ENCODE results near the gene ZNF84. TPM values are rescaled to one million over a fixed set of nuclear protein-coding genes. Genes with fewer than 3 reads are reported as not detected.

ZNF84 gene
- total and polyA plus RNA-seq, 4 donors, result 3.2 to 15.6 (median 7.1) TPM

DNA sequence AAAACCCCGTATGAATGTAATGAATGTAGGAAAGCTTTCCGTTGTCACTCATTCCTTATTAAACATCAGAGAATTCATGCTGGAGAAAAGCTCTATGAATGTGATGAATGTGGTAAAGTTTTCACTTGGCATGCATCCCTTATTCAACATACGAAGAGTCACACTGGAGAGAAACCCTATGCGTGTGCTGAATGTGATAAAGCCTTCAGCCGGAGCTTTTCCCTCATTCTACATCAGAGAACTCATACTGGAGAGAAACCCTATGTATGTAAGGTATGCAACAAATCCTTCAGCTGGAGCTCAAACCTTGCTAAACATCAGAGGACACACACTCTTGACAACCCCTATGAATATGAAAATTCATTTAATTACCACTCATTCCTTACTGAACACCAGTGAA lies 68.9 kb downstream of the ZNF84 start:
- TF ChIP-seq, protein P1, sequence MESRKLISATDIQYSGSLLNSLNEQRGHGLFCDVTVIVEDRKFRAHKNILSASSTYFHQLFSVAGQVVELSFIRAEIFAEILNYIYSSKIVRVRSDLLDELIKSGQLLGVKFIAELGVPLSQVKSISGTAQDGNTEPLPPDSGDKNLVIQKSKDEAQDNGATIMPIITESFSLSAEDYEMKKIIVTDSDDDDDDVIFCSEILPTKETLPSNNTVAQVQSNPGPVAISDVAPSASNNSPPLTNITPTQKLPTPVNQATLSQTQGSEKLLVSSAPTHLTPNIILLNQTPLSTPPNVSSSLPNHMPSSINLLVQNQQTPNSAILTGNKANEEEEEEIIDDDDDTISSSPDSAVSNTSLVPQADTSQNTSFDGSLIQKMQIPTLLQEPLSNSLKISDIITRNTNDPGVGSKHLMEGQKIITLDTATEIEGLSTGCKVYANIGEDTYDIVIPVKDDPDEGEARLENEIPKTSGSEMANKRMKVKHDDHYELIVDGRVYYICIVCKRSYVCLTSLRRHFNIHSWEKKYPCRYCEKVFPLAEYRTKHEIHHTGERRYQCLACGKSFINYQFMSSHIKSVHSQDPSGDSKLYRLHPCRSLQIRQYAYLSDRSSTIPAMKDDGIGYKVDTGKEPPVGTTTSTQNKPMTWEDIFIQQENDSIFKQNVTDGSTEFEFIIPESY (IDR thresholded peaks at IDR 0.05), result no peak
- no peak for TF ChIP-seq TAF1 (conservative IDR thresholded peaks at IDR 0.05)
- TF ChIP-seq, protein P2, sequence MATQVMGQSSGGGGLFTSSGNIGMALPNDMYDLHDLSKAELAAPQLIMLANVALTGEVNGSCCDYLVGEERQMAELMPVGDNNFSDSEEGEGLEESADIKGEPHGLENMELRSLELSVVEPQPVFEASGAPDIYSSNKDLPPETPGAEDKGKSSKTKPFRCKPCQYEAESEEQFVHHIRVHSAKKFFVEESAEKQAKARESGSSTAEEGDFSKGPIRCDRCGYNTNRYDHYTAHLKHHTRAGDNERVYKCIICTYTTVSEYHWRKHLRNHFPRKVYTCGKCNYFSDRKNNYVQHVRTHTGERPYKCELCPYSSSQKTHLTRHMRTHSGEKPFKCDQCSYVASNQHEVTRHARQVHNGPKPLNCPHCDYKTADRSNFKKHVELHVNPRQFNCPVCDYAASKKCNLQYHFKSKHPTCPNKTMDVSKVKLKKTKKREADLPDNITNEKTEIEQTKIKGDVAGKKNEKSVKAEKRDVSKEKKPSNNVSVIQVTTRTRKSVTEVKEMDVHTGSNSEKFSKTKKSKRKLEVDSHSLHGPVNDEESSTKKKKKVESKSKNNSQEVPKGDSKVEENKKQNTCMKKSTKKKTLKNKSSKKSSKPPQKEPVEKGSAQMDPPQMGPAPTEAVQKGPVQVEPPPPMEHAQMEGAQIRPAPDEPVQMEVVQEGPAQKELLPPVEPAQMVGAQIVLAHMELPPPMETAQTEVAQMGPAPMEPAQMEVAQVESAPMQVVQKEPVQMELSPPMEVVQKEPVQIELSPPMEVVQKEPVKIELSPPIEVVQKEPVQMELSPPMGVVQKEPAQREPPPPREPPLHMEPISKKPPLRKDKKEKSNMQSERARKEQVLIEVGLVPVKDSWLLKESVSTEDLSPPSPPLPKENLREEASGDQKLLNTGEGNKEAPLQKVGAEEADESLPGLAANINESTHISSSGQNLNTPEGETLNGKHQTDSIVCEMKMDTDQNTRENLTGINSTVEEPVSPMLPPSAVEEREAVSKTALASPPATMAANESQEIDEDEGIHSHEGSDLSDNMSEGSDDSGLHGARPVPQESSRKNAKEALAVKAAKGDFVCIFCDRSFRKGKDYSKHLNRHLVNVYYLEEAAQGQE (IDR thresholded peaks at IDR 0.05), result no peak
- no peak for TF ChIP-seq RXRA (IDR thresholded peaks at IDR 0.05)
- TF ChIP-seq, protein P3, sequence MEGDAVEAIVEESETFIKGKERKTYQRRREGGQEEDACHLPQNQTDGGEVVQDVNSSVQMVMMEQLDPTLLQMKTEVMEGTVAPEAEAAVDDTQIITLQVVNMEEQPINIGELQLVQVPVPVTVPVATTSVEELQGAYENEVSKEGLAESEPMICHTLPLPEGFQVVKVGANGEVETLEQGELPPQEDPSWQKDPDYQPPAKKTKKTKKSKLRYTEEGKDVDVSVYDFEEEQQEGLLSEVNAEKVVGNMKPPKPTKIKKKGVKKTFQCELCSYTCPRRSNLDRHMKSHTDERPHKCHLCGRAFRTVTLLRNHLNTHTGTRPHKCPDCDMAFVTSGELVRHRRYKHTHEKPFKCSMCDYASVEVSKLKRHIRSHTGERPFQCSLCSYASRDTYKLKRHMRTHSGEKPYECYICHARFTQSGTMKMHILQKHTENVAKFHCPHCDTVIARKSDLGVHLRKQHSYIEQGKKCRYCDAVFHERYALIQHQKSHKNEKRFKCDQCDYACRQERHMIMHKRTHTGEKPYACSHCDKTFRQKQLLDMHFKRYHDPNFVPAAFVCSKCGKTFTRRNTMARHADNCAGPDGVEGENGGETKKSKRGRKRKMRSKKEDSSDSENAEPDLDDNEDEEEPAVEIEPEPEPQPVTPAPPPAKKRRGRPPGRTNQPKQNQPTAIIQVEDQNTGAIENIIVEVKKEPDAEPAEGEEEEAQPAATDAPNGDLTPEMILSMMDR (IDR thresholded peaks at IDR 0.05; ENCODE audit: low read depth, low read length, missing input control), result no peak
- TF ChIP-seq HNF4A (conservative IDR thresholded peaks at IDR 0.05), result no peak
- TF ChIP-seq EGR1 (IDR thresholded peaks at IDR 0.05; ENCODE audit: low read depth in 2 of 2), result no peak
- no peak for TF ChIP-seq FOXA2 (IDR thresholded peaks at IDR 0.05)
- TF ChIP-seq RAD21 (IDR thresholded peaks at IDR 0.05), result no peak
- TF ChIP-seq HNF4G (IDR thresholded peaks at IDR 0.05), result no peak
- TF ChIP-seq FOXA1 (IDR thresholded peaks at IDR 0.05), result no peak
- TF ChIP-seq JUND (IDR thresholded peaks at IDR 0.05), result no peak
- Histone ChIP-seq H3K9me3 (ENCODE audit: control insufficient read depth in 4 of 4, low read length in 3 of 4) (peaks cover 49 to 95% (median 80%) of the 10 kb centered on the region in 4 donors), H3K4me1 (ENCODE audit: control insufficient read depth in 4 of 4, insufficient read depth in 4 of 4, low read length in 3 of 4) (no peaks in the 10 kb centered on the region), H3K9ac (ENCODE audit: low read depth in 1 of 2, low read length in 2 of 2) (no peak overlapping the region), H3K36me3 (ENCODE audit: control insufficient read depth in 4 of 4, insufficient read depth in 3 of 4, low read depth in 1 of 4, low read length in 3 of 4) (peaks cover 6 to 60% (median 54%) of the 10 kb centered on the region in 4 donors), H3K27me3 (ENCODE audit: control insufficient read depth in 4 of 4, insufficient read depth in 4 of 4, low read length in 3 of 4) (no peaks in the 10 kb centered on the region), H3K27ac (ENCODE audit: low read depth in 1 of 2, low read length in 2 of 2) (no peak overlapping the region), H3K4me3 (ENCODE audit: low read depth in 1 of 3, low read length in 3 of 3) (peak overlapping the region in 2 of 3 donors; percentile 66 to 79)
- DNase-seq (ENCODE audit: low spot score), result no peak
- 97% methylated on average over 5 of the region's 5 CpGs for WGBS

DNA sequence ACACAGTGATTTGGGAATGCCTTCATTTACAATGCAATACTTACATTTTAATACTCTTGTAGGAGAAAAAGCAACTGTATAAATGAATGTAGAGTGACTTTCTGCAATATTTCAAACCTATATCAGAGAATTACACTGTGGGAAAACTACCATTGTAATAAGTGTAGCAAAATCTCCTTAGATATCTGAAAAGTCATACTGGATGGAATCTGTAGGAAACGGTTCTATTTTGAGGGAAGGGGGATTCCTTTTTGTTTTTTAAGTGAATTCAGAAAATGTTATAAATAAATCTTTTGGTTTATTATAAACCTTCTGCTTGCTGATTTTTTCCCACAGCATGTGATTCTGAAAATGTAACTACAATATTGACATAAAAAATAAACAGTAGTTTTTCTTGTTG lies 69.8 kb downstream of the ZNF84 start:
- no peak for TF ChIP-seq JUND (IDR thresholded peaks at IDR 0.05)
- TF ChIP-seq HNF4G (IDR thresholded peaks at IDR 0.05), result no peak
- no peak for TF ChIP-seq TAF1 (conservative IDR thresholded peaks at IDR 0.05)
- TF ChIP-seq FOXA1 (IDR thresholded peaks at IDR 0.05), result no peak
- no peak for TF ChIP-seq RXRA (IDR thresholded peaks at IDR 0.05)
- TF ChIP-seq, protein P2 (IDR thresholded peaks at IDR 0.05), result no peak
- TF ChIP-seq YY1 (IDR thresholded peaks at IDR 0.05), result no peak
- 97% methylated on average over 1 of the region's 1 CpG for WGBS
- Histone ChIP-seq H3K27ac (ENCODE audit: low read depth in 1 of 2, low read length in 2 of 2) (no peak overlapping the region), H3K36me3 (ENCODE audit: control insufficient read depth in 4 of 4, insufficient read depth in 3 of 4, low read depth in 1 of 4, low read length in 3 of 4) (peaks cover 4 to 54% (median 47%) of the 10 kb centered on the region in 4 donors), H3K27me3 (ENCODE audit: control insufficient read depth in 4 of 4, insufficient read depth in 4 of 4, low read length in 3 of 4) (no peaks in the 10 kb centered on the region), H3K9me3 (ENCODE audit: control insufficient read depth in 4 of 4, low read length in 3 of 4) (peaks cover 49 to 94% (median 78%) of the 10 kb centered on the region in 4 donors), H3K4me1 (ENCODE audit: control insufficient read depth in 4 of 4, insufficient read depth in 4 of 4, low read length in 3 of 4) (no peaks in the 10 kb centered on the region), H3K4me3 (ENCODE audit: low read depth in 1 of 3, low read length in 3 of 3) (peak overlapping the region in 2 of 3 donors; percentile 66 to 79), H3K9ac (ENCODE audit: low read depth in 1 of 2, low read length in 2 of 2) (no peak overlapping the region)
- DNase-seq (ENCODE audit: low spot score), result no peak

Data from liver (tissue), 9 donors.